HG03469 (cell line): ENCODE measurements around the gene CARM1.

Source experiments
- ATAC-seq: cut with Tn5 transposase; IDR thresholded peaks from one replicate; pipeline ENCODE4 v1.9.1; 2021; ENCODE audit warnings: mild to moderate bottlenecking, moderate library complexity, moderate number of reproducible peaks; ENCODE audit not compliant: unreplicated experiment

The CARM1 gene

GRCh38 chr19:10968527-10969135 is 97.3 kb downstream of the CARM1 start:
- no peak for ATAC-seq

GRCh38 chr19:10971107-10971726 is 99.9 kb downstream of the CARM1 start:
- ATAC-seq, result no peak
